ENCODE measurements around the gene SHF.
A peak's percentile ranks its signal among the peaks of the same experiment; 100 is the strongest.

The SHF gene

DNA sequence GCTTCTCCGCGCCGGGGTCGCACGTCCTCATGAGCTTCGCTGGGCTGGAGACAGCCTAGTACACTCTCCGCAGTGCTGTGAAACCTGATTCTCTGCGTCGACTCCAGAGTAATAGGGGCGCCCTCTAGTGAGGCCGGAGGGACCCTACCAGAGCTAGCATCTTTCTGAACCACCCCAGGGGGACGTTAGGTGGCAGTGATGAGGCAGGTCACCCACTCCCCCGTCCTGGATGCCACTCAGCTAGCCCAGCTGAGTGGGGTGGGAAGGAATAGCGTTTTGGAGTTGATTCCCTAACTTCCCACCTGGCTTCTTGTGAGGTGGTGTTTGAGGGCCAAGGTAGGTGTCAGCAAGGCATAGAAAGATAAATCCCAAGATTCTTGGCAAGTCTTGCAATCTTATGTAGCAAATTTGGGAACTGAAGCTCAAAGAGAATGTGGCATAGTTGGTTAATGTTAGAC lies 69.6 kb downstream of the SHF start:
- TF ChIP-seq, protein P1, sequence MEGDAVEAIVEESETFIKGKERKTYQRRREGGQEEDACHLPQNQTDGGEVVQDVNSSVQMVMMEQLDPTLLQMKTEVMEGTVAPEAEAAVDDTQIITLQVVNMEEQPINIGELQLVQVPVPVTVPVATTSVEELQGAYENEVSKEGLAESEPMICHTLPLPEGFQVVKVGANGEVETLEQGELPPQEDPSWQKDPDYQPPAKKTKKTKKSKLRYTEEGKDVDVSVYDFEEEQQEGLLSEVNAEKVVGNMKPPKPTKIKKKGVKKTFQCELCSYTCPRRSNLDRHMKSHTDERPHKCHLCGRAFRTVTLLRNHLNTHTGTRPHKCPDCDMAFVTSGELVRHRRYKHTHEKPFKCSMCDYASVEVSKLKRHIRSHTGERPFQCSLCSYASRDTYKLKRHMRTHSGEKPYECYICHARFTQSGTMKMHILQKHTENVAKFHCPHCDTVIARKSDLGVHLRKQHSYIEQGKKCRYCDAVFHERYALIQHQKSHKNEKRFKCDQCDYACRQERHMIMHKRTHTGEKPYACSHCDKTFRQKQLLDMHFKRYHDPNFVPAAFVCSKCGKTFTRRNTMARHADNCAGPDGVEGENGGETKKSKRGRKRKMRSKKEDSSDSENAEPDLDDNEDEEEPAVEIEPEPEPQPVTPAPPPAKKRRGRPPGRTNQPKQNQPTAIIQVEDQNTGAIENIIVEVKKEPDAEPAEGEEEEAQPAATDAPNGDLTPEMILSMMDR (conservative IDR thresholded peaks at IDR 0.05; ENCODE audit: low read depth, low read length): peak; percentile 100
- no peak overlapping the region for H3K4me3 ChIP-seq (ENCODE audit: low read depth, low read length)
- DNase-seq (ENCODE audit: low read depth): peak; percentile 95

DNA sequence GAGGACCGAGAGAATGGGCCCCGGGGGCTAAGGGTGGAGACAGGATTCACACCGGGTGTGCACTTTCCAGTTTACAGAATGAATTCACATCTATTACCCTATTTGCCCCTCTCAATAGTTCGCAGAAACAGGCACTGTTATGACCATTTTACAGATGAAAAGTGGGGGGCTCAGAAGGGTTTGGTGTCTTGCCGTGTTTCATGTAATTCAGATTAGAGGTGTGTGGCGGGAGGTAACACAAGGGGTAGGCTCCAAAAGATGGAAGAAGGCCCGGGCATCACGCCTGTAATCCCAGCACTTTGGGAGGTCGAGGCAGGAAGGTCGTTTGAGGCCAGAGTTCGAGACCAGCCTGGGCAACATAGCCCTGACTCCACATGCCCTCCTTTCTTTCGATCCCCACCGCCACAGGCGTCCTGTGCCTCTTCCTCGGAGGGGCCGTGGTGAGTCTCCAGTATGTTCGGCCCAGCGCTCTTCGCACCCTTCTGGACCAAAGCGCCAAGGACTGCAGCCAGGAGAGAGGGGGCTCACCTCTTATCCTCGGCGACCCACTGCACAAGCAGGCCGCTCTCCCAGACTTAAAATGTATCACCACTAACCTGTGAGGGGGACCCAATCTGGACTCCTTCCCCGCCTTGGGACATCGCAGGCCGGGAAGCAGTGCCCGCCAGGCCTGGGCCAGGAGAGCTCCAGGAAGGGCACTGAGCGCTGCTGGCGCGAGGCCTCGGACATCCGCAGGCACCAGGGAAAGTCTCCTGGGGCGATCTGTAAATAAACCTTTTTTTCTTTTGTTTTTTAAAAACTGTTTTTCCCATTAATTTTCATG lies 70.2 kb downstream of the SHF start:
- DNase-seq (ENCODE audit: low read depth): no peak
- TF ChIP-seq, protein P1 (conservative IDR thresholded peaks at IDR 0.05; ENCODE audit: low read depth, low read length): no peak
- no peak overlapping the region for H3K4me3 ChIP-seq (ENCODE audit: low read depth, low read length)
